DMS79 (cell line): ENCODE results near the gene CAMK1D.

Experiments
- DNase-seq: peaks from one replicate; lab custom pipeline; 2025; lab: John Stamatoyannopoulos, UW

The CAMK1D gene

GRCh38 chr10:12597788-12598765 is 248.7 kb downstream of the CAMK1D start:
- DNase-seq: peak; percentile 92

- DNase-seq: no peak
Observed at GRCh38 chr10:12600652-12601051, 251.3 kb downstream of the CAMK1D start.

- DNase-seq: no peak
Observed at GRCh38 chr10:12602521-12602920, 253.2 kb downstream of the CAMK1D start.

GRCh38 chr10:12603766-12604470 is 254.6 kb downstream of the CAMK1D start:
- DNase-seq: no peak

GRCh38 chr10:12605580-12606405 is 256.4 kb downstream of the CAMK1D start:
- peak; percentile 77 for DNase-seq

- peak; percentile 58 for DNase-seq
Observed at GRCh38 chr10:12606461-12606860, 257.1 kb downstream of the CAMK1D start.

- DNase-seq: no peak
Observed at GRCh38 chr10:12608761-12609160, 259.4 kb downstream of the CAMK1D start.

- no peak for DNase-seq
Observed at GRCh38 chr10:12609435-12609834, 260.1 kb downstream of the CAMK1D start.

- DNase-seq: no peak
Observed at GRCh38 chr10:12613136-12613535, 263.8 kb downstream of the CAMK1D start.

- DNase-seq: no peak
Observed at GRCh38 chr10:12614177-12614995, 265.0 kb downstream of the CAMK1D start.

- no peak for DNase-seq
Observed at GRCh38 chr10:12615296-12616220, 266.2 kb downstream of the CAMK1D start.

GRCh38 chr10:12617191-12618175 is 268.1 kb downstream of the CAMK1D start:
- DNase-seq: no peak

GRCh38 chr10:12622016-12622415 is 272.7 kb downstream of the CAMK1D start:
- no peak for DNase-seq

- DNase-seq: no peak
Observed at GRCh38 chr10:12622691-12623090, 273.3 kb downstream of the CAMK1D start.

- no peak for DNase-seq
Observed at GRCh38 chr10:12625393-12626023, 276.2 kb downstream of the CAMK1D start.

- DNase-seq: no peak
Observed at GRCh38 chr10:12628153-12628552, 278.8 kb downstream of the CAMK1D start.

- peak; percentile 65 for DNase-seq
Observed at GRCh38 chr10:12628964-12629766, 279.8 kb downstream of the CAMK1D start.

GRCh38 chr10:12629767-12630165 is 280.4 kb downstream of the CAMK1D start:
- no peak for DNase-seq
